ENCODE results near the gene ADGRF5.

GRCh38 chr6:46821458-46821881, 100.3 kb downstream of the ADGRF5 start:
- no peak for TF ChIP-seq CTCF (IDR thresholded peaks at IDR 0.05 in 8 of 11, conservative IDR thresholded peaks at IDR 0.05 in 3 of 11)
- no peak for TF ChIP-seq POLR2AphosphoS5 (IDR thresholded peaks at IDR 0.05)
